IMR-90 (cell line): ENCODE data around the gene ACADS. TPM values are rescaled to one million over a fixed set of nuclear protein-coding genes. Genes with fewer than 3 reads are reported as not detected.
A peak's percentile ranks its signal among the peaks of the same experiment; 100 is the strongest.

Source experiments
- ATAC-seq: fragments of 200-7000 bp; cut with Tn5 transposase; 2 replicates; pipeline ENCODE4 v1.9.1; 2020; ENCODE audit warnings: low read depth, mild to moderate bottlenecking, moderate library complexity
- BruUV-seq: library from RNA; stranded (reverse); fragments of 400-500 nt; replicated peaks from 2 replicates; lab custom pipeline; 2021; lab: Mats Ljungman, UMichigan
- CTCF ChIA-PET: fragments of 300-600 bp; formaldehyde crosslinking; extraction: SDS; loops from one replicate; lab custom pipeline; 2021; ENCODE audit warnings: antibody characterized with exemption; lab: Yijun Ruan, JAX
- POLR2A ChIA-PET: fragments of 300-600 bp; sonication (Branson Sonifier 250); formaldehyde crosslinking; loops from one replicate; lab custom pipeline; 2022; ENCODE audit warnings: antibody characterized with exemption; ENCODE audit not compliant: unreplicated experiment; lab: Charles Lee
- DNase-seq: peaks from one replicate; pipeline ENCODE4 v3.0.0; 2013
- H2AFZ ChIP-seq: replicated peaks from 2 replicates; pipeline ENCODE3; 2013; ENCODE audit warnings: low read length, mild to moderate bottlenecking; ENCODE audit not compliant: poor library complexity
- H2AK5ac ChIP-seq: 2 replicates; pipeline ENCODE4 v1.6.1; 2013; ENCODE audit warnings: low read depth, low read length, inconsistent platforms
- H2AK9ac ChIP-seq: replicated peaks from 2 replicates; pipeline ENCODE3; 2013; ENCODE audit warnings: mild to moderate bottlenecking, low read depth, low read length, moderate library complexity; ENCODE audit not compliant: poor library complexity
- H2BK120ac ChIP-seq: 2 replicates; pipeline ENCODE4 v1.6.1; 2013; ENCODE audit warnings: low read depth, low read length, inconsistent platforms
- H2BK15ac ChIP-seq: 3 replicates; pipeline ENCODE4 v1.6.1; 2013; ENCODE audit warnings: low read depth, low read length, inconsistent platforms
- H2BK20ac ChIP-seq: 2 replicates; pipeline ENCODE4 v1.6.1; 2013; ENCODE audit warnings: low read depth, mild to moderate bottlenecking, inconsistent platforms, low read length, moderate library complexity
- H2BK5ac ChIP-seq: 2 replicates; pipeline ENCODE4 v1.6.1; 2013; ENCODE audit warnings: mild to moderate bottlenecking, low read depth, low read length, inconsistent platforms; ENCODE audit not compliant: poor library complexity, severe bottlenecking
- H3K14ac ChIP-seq: replicated peaks from 2 replicates; pipeline ENCODE4 v1.6.1; 2013; ENCODE audit warnings: low read depth, low read length, inconsistent platforms
- H3K18ac ChIP-seq: 2 replicates; pipeline ENCODE4 v1.6.1; 2013; ENCODE audit warnings: low read depth, low read length, control low read depth
- H3K23ac ChIP-seq: 2 replicates; pipeline ENCODE4 v1.6.1; 2013; ENCODE audit warnings: low read depth, low read length, inconsistent platforms
- H3K27ac ChIP-seq: 2 replicates; pipeline ENCODE4 v1.5.1; 2013; ENCODE audit warnings: mild to moderate bottlenecking, control low read depth, low read length; ENCODE audit not compliant: insufficient read depth
- H3K27me3 ChIP-seq: 2 replicates; pipeline ENCODE4 v1.6.1; 2013; ENCODE audit warnings: low read length; ENCODE audit not compliant: control insufficient read depth, insufficient read depth
- H3K36me3 ChIP-seq: 2 replicates; pipeline ENCODE4 v1.6.1; 2013; ENCODE audit warnings: low read length, mixed read lengths; ENCODE audit not compliant: control insufficient read depth, insufficient read depth
- H3K4ac ChIP-seq: 2 replicates; pipeline ENCODE4 v1.6.1; 2013; ENCODE audit warnings: low read depth, low read length, inconsistent platforms
- H3K4me1 ChIP-seq: 2 replicates; pipeline ENCODE4 v1.6.1; 2013; ENCODE audit warnings: low read length, mixed read lengths; ENCODE audit not compliant: control insufficient read depth, insufficient read depth
- H3K4me2 ChIP-seq: 2 replicates; pipeline ENCODE4 v1.6.1; 2013; ENCODE audit warnings: low read depth, mild to moderate bottlenecking, control low read depth, low read length, moderate library complexity
- H3K4me3 ChIP-seq: 2 replicates; pipeline ENCODE4 v1.5.1; 2013; ENCODE audit warnings: low read depth, mild to moderate bottlenecking, control low read depth, low read length, moderate library complexity; ENCODE audit not compliant: insufficient read depth
- H3K56ac ChIP-seq: 2 replicates; pipeline ENCODE4 v1.6.1; 2013; ENCODE audit warnings: low read length, inconsistent platforms; ENCODE audit not compliant: insufficient read depth; ENCODE audit errors: extremely low read depth
- H3K79me1 ChIP-seq, 2 experiments: 2 replicates each; pipeline ENCODE4 v1.6.1; 2013; ENCODE audit warnings: low read length in 2 of 2, inconsistent platforms in 1 of 2, low read depth in 1 of 2
- H3K9ac ChIP-seq: 2 replicates; pipeline ENCODE4 v1.6.1; 2013; ENCODE audit warnings: low read depth, low read length, control low read depth
- H3K9me1 ChIP-seq: 2 replicates; pipeline ENCODE4 v1.6.1; 2013; ENCODE audit warnings: low read length, inconsistent platforms; ENCODE audit not compliant: insufficient read depth
- H3K9me3 ChIP-seq: 2 replicates; pipeline ENCODE4 v1.6.1; 2013; ENCODE audit warnings: low read length; ENCODE audit not compliant: control insufficient read depth, insufficient read depth
- H4K20me1 ChIP-seq: 2 replicates; pipeline ENCODE4 v1.6.1; 2013; ENCODE audit warnings: low read length, inconsistent platforms; ENCODE audit not compliant: insufficient read depth
- H4K5ac ChIP-seq: 2 replicates; pipeline ENCODE4 v1.6.1; 2013; ENCODE audit warnings: mild to moderate bottlenecking, low read depth, low read length, control low read depth
- H4K8ac ChIP-seq, 2 experiments: 2 replicates each; pipeline ENCODE4 v1.6.1; 2013; ENCODE audit warnings: low read depth in 2 of 2, low read length in 2 of 2, control low read depth in 1 of 2, inconsistent platforms in 1 of 2
- H4K91ac ChIP-seq: 2 replicates; pipeline ENCODE4 v1.6.1; 2013; ENCODE audit warnings: low read depth, low read length, inconsistent platforms; ENCODE audit not compliant: insufficient read depth
- CEBPB ChIP-seq: IDR thresholded peaks from 2 replicates; pipeline ENCODE4 v1.6.1; 2012; ENCODE audit warnings: low read depth, low read length, improper control_type of control experiment
- FOS ChIP-seq: fragments of 150-350 bp; IDR thresholded peaks from 2 replicates; pipeline ENCODE4 v1.6.1; 2016; ENCODE audit warnings: low read depth, low read length
- NFE2L2 ChIP-seq: fragments of 150-350 bp; IDR thresholded peaks from 2 replicates; pipeline ENCODE4 v1.6.1; 2016; ENCODE audit warnings: low read depth, mild to moderate bottlenecking, low read length
- SMC3 ChIP-seq: fragments of 150-350 bp; IDR thresholded peaks from 2 replicates; pipeline ENCODE4 v1.6.1; 2016; ENCODE audit warnings: low read depth, mild to moderate bottlenecking, antibody characterized with exemption, low read length, moderate library complexity
- WGBS, 2 experiments: methylation state at CpG; one replicate each; pipeline versions ENCODE4 v1.1.5 to v1.1.7; 2013; ENCODE audit warnings: missing lambda C conversion rate in 2 of 2; ENCODE audit not compliant: insufficient read length in 1 of 2; ENCODE audit errors: extremely low coverage in 2 of 2; 5-methylcytosine and 5-hydroxymethylcytosine counted together
- dilution Hi-C: fragments of 300-500 bp; cut with HindIII; formaldehyde crosslinking; loops from one replicate; pipeline ENCODE4 v1.14.3; 2018; ENCODE audit warnings: low sequenced_read_pairs; ENCODE audit not compliant: unreplicated experiment
- in situ Hi-C: fragments of 300-500 bp; cut with MboI; formaldehyde crosslinking; loops from 3 replicates; pipeline ENCODE4 v1.14.3; 2019; ENCODE audit warnings: low sequenced_read_pairs, inconsistent platforms, mixed read lengths
- intact Hi-C: fragments of 100-400 bp; cut with micrococcal nuclease; formaldehyde crosslinking; loops from 2 replicates; pipeline ENCODE4 v1.10.0; 2022
- polyA plus RNA-seq, 3 experiments: library from polyadenylated mRNA; depleted of rRNA; stranded (reverse); fragments of >200 nt; gene quantifications; 2 replicates each; pipeline ENCODE4 v1.2.3, GENCODE V29; 2012; ENCODE audit warnings: low replicate concordance in 1 of 3
- total RNA-seq: library from RNA; depleted of rRNA; stranded (reverse); fragments of >200 nt; gene quantifications from 2 replicates; pipeline ENCODE4 v1.2.3, GENCODE V29; 2012

The ACADS gene
- total and polyA plus RNA-seq, 2 of the 4 experiments (the other 2 are of a cell fraction) = 2.9 to 5.5 TPM

DNA sequence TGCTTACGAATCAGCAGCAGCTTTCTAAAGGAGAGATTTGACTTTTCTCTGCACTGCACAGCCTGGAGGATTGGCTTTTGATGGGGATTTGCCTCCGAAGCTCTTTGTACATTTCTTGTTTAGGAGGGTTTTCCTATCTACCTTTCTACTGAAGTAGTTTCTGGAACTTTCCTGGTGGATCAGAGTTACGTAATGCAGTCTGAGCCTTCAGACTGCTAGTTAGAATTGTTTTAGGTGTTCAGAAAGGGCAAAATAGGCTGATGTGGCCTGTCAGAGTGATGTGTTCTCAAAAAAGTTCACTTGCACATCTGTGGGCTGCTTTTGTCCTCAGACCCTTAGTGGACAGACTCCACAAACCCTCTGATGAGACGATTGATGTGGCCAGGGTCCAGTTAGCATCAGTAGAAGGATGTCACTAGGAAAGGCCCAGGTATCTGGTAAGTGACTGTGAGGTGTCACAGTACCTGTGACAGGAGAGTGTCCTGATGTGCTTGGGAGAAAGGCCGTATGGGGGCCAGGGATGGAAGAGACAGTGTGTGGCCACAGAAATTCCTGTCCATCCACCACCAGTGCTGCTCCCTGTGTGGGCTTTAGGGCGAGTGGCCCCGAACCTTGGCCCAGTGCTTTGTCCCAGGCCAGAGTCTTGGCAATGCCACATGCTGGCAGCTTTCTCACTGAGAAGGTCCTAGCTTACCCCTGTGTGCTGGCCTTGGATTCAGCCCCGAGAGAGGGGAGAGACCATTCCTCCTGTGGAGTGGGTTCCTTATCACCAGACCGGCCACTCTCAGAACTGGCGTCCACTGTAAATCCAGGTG is 4.4 kb upstream of the ACADS start:
- no peak overlapping the region for H4K5ac ChIP-seq
- H3K9ac ChIP-seq = no peak overlapping the region
- no peak overlapping the region for H3K56ac ChIP-seq
- H2AK9ac ChIP-seq = no peak overlapping the region
- H3K79me1 ChIP-seq = peaks cover 16 to 35% of the 10 kb centered on the region in 2 experiments; a peak in 3 of 4 replicates
- H2BK15ac ChIP-seq = no peak overlapping the region
- no peak overlapping the region for H3K4me3 ChIP-seq
- dilution Hi-C loops = no loop called here
- peaks cover 41% of the 10 kb centered on the region for H3K36me3 ChIP-seq
- no TSS peak for BruUV-seq
- no peak for DNase-seq
- no peak overlapping the region for H3K14ac ChIP-seq
- H3K23ac ChIP-seq = no peak overlapping the region
- H3K9me1 ChIP-seq = peaks cover 15% of the 10 kb centered on the region
- H2AK5ac ChIP-seq = no peak overlapping the region
- peaks cover 13% of the 10 kb centered on the region; the same call in 1 of the 2 replicates for H3K4me1 ChIP-seq
- H4K91ac ChIP-seq = no peak overlapping the region
- no peak overlapping the region for H3K4ac ChIP-seq
- no peak overlapping the region for H2BK120ac ChIP-seq
- no peak overlapping the region for H3K27ac ChIP-seq
- no peak overlapping the region for H4K8ac ChIP-seq
- H2BK5ac ChIP-seq = no peak overlapping the region
- ChIA-PET CTCF (interaction anchor here (0.5 to 0.9 kb wide), 3 partner anchors 138 to 251 kb away, joined by 3 to 5 read pairs (median 3); no protein-coding TSS in a partner anchor), POLR2A (no interaction called here)
- no peak overlapping the region for H2BK20ac ChIP-seq
- no peak for ATAC-seq
- H2AFZ ChIP-seq = no peak overlapping the region
- no peak overlapping the region for H3K4me2 ChIP-seq
- intact Hi-C loops = no loop called here
- H3K27me3 ChIP-seq = no peaks in the 10 kb centered on the region
- TF ChIP-seq NFE2L2 (no peak), FOS (no peak), SMC3 (no peak), CEBPB (peak; percentile 59; the same call in 1 of the 2 replicates)
- H3K9me3 ChIP-seq = no peaks in the 10 kb centered on the region
- H3K18ac ChIP-seq = no peak overlapping the region
- in situ Hi-C loops = no loop called here
- no peaks in the 10 kb centered on the region for H4K20me1 ChIP-seq
- WGBS, 2 experiments = 100% methylated on average over 3 of the region's 10 CpGs; no CpG with 5 or more reads in 1 of the 2 experiments
